GM12873 (cell line): ENCODE measurements around the gene RBFA.
A peak's percentile ranks its signal among the peaks of the same experiment; 100 is the strongest.

Experiments used
- CTCF ChIP-seq: IDR thresholded peaks from 2 replicates; pipeline ENCODE4 v1.5.1; 2012; ENCODE audit warnings: low read depth, mild to moderate bottlenecking, moderate library complexity, low read length, control low read depth; ENCODE audit not compliant: insufficient read depth; ENCODE audit errors: missing control alignments

Gene RBFA

GRCh38 chr18:80034068-80034851 is at the start of gene RBFA:
Gene RBFA (plus strand): TSS chr18:80034434. CDS start chr18:80034496, 62 bp downstream.
- TF ChIP-seq CTCF: peak; percentile 37

- TF ChIP-seq CTCF: no peak
These were observed 49.1 kb upstream of the RBFA start for GRCh38 chr18:79985172-79985571.

- TF ChIP-seq CTCF: no peak
These were observed 47.5 kb upstream of the RBFA start for GRCh38 chr18:79986726-79987125.

- no peak for TF ChIP-seq CTCF
These were observed 46.7 kb upstream of the RBFA start for GRCh38 chr18:79987566-79987965.

GRCh38 chr18:79988071-79988450 is 46.2 kb upstream of the RBFA start:
- peak; percentile 48 for TF ChIP-seq CTCF

- TF ChIP-seq CTCF: no peak
These were observed 45.6 kb upstream of the RBFA start, which contains the start of gene TXNL4A for GRCh38 chr18:79988451-79989194. Gene TXNL4A (minus strand): TSS chr18:79988563. CDS start chr18:79988392, 171 bp downstream.

GRCh38 chr18:79989195-79989497 is 45.1 kb upstream of the RBFA start:
- TF ChIP-seq CTCF: no peak
